ENCODE results near the gene TMEM196. TPM values are rescaled to one million over a fixed set of nuclear protein-coding genes. Genes with fewer than 3 reads are reported as not detected.

TMEM196 gene
- total RNA-seq, 1 experiment from 2014 or later: not detected

GRCh38 chr7:19776981-19777380 is 3.6 kb upstream of the TMEM196 start:
- no peak overlapping the region for H3K27ac Mint-ChIP-seq
- Histone ChIP-seq H3K4me2 (ENCODE audit: insufficient read depth, insufficient read length, low read length) (no peak overlapping the region), H3T11ph (ENCODE audit: low read length) (no peak overlapping the region), H3K27me3 (ENCODE audit: insufficient read depth, low read length) (peaks cover 6% of the 10 kb centered on the region; the same call in 1 of the 2 replicates), H2BK5ac (ENCODE audit: insufficient read length, low read length) (no peak overlapping the region), H2BK120ac (ENCODE audit: low read depth, low read length, poor library complexity, severe bottlenecking) (no peak overlapping the region), H3K56ac (ENCODE audit: insufficient read length, low read depth, low read length) (no peak overlapping the region), H3K9me3 (ENCODE audit: control insufficient read depth, low read depth, low read length) (no peaks in the 10 kb centered on the region), H4K20me1 (ENCODE audit: control insufficient read depth, insufficient read depth, insufficient read length) (no peaks in the 10 kb centered on the region), H3K79me2 (ENCODE audit: insufficient read depth, low read length) (no peaks in the 10 kb centered on the region), H3K4me1 (ENCODE audit: insufficient read depth, low read length) (no peaks in the 10 kb centered on the region; the same call in 1 of the 2 replicates), H3K18ac (ENCODE audit: insufficient read length, low read depth, low read length) (no peak overlapping the region), H2BK15ac (ENCODE audit: low read depth, low read length) (no peak overlapping the region), H2AFZ (ENCODE audit: low read length) (no peak overlapping the region), H3K14ac (ENCODE audit: insufficient read depth, low read length) (no peak overlapping the region), H4K91ac (ENCODE audit: insufficient read length, low read depth, low read length) (no peak overlapping the region), H3K27ac (ENCODE audit: insufficient read length, low read depth, low read length) (no peak overlapping the region), H2BK12ac (ENCODE audit: insufficient read length, low read depth, low read length) (no peak overlapping the region), H3K23ac (ENCODE audit: insufficient read length, low read depth, low read length) (no peak overlapping the region), H4K5ac (ENCODE audit: insufficient read length, low read depth, low read length) (no peak overlapping the region), H2BK20ac (ENCODE audit: low read depth, low read length, poor library complexity, severe bottlenecking) (no peak overlapping the region), H3K9ac (ENCODE audit: extremely low read depth, insufficient read length, low read length) (no peak overlapping the region), H3K23me2 (ENCODE audit: insufficient read length, low read depth, low read length, poor library complexity, severe bottlenecking) (peaks cover 14% of the 10 kb centered on the region), H4K8ac (replicated peaks; ENCODE audit: insufficient read length, low read depth, low read length) (no peak overlapping the region), H3K4ac (ENCODE audit: low read depth, low read length) (no peak overlapping the region), H3K79me1 (ENCODE audit: insufficient read depth, low read depth, low read length, poor library complexity, severe bottlenecking) (no peaks in the 10 kb centered on the region), H2AK5ac (ENCODE audit: insufficient read length, low read length) (no peak overlapping the region)
- no peak for DNase-seq
- no peak overlapping the region for H3K4me3 Mint-ChIP-seq
- WGBS (ENCODE audit: extremely low coverage, insufficient read length, low lambda C conversion rate): no CpG with 5 or more reads among the region's 4 CpGs
- H3K27me3 Mint-ChIP-seq (ENCODE audit: low read depth): peaks cover 24% of the 10 kb centered on the region
- H3K4me1 Mint-ChIP-seq: peaks cover 17 to 20% of the 10 kb centered on the region in 2 experiments
- TF ChIP-seq, protein P1, sequence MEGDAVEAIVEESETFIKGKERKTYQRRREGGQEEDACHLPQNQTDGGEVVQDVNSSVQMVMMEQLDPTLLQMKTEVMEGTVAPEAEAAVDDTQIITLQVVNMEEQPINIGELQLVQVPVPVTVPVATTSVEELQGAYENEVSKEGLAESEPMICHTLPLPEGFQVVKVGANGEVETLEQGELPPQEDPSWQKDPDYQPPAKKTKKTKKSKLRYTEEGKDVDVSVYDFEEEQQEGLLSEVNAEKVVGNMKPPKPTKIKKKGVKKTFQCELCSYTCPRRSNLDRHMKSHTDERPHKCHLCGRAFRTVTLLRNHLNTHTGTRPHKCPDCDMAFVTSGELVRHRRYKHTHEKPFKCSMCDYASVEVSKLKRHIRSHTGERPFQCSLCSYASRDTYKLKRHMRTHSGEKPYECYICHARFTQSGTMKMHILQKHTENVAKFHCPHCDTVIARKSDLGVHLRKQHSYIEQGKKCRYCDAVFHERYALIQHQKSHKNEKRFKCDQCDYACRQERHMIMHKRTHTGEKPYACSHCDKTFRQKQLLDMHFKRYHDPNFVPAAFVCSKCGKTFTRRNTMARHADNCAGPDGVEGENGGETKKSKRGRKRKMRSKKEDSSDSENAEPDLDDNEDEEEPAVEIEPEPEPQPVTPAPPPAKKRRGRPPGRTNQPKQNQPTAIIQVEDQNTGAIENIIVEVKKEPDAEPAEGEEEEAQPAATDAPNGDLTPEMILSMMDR (conservative IDR thresholded peaks at IDR 0.05): no peak
- H3K36me3 Mint-ChIP-seq (ENCODE audit: insufficient read depth in 1 of 3, low read depth in 3 of 3): no peaks in the 10 kb centered on the region
- H3K9me3 Mint-ChIP-seq: no peaks in the 10 kb centered on the region; a peak in 2 of 5 replicates

All from H9 (cell line).